Esophagus squamous epithelium (tissue), 4 donors: ENCODE data around the gene BAHCC1.

Source experiments
- CTCF ChIP-seq, 6 experiments: fragments of 450-650 bp in 4 of 6; fragments of 200-600 bp in 2 of 6; sonication (generic) in 2 of 6; IDR thresholded peaks; one replicate each; pipeline ENCODE4 v1.5.1; 2016 to 2019; ENCODE audit warnings: antibody characterized with exemption in 6 of 6, mild to moderate bottlenecking in 4 of 6, moderate library complexity in 4 of 6
- POLR2A ChIP-seq, 4 donors: fragments of 450-650 bp; IDR thresholded peaks; one replicate each; pipeline ENCODE4 v1.6.1; 2017; ENCODE audit warnings: antibody characterized with exemption in 4 of 4, mild to moderate bottlenecking in 4 of 4, moderate library complexity in 3 of 4

GRCh38 chr17:81489998-81490992, 95.0 kb downstream of the BAHCC1 start:
- TF ChIP-seq POLR2A (IDR thresholded peaks at IDR 0.05) (no peak), CTCF (IDR thresholded peaks at IDR 0.05) (no peak)
